Rectal smooth muscle tissue (tissue), 1 donor: ENCODE measurements around the gene CNIH3.

ENCODE experiments used
- H3K27ac ChIP-seq: one replicate; pipeline ENCODE4 v1.7.0; 2013; ENCODE audit warnings: low read depth, low read length, inconsistent platforms
- H3K27me3 ChIP-seq: one replicate; pipeline ENCODE4 v1.7.0; 2013; ENCODE audit warnings: low read length; ENCODE audit not compliant: control insufficient read depth, insufficient read depth
- H3K36me3 ChIP-seq: one replicate; pipeline ENCODE4 v1.7.0; 2013; ENCODE audit warnings: low read length; ENCODE audit not compliant: control insufficient read depth, insufficient read depth
- H3K4me1 ChIP-seq: one replicate; pipeline ENCODE4 v1.7.0; 2013; ENCODE audit warnings: low read length; ENCODE audit not compliant: control insufficient read depth, insufficient read depth
- H3K4me3 ChIP-seq: one replicate; pipeline ENCODE4 v1.7.0; 2013; ENCODE audit warnings: low read length
- H3K9ac ChIP-seq: one replicate; pipeline ENCODE4 v1.7.0; 2013; ENCODE audit warnings: low read length

The CNIH3 gene

GRCh38 chr1:224637515-224637914, 21.4 kb downstream of the CNIH3 start:
- H3K9ac ChIP-seq = no peak overlapping the region
- H3K36me3 ChIP-seq = no peaks in the 10 kb centered on the region
- H3K4me1 ChIP-seq = no peaks in the 10 kb centered on the region
- no peak overlapping the region for H3K27ac ChIP-seq
- H3K4me3 ChIP-seq = no peak overlapping the region
- no peaks in the 10 kb centered on the region for H3K27me3 ChIP-seq

- H3K27ac ChIP-seq = no peak overlapping the region
- no peaks in the 10 kb centered on the region for H3K36me3 ChIP-seq
These were observed 21.8 kb downstream of the CNIH3 start for GRCh38 chr1:224637936-224638335.

GRCh38 chr1:224639426-224639975, 23.4 kb downstream of the CNIH3 start:
- H3K27ac ChIP-seq = no peak overlapping the region
- no peaks in the 10 kb centered on the region for H3K4me1 ChIP-seq
- no peak overlapping the region for H3K9ac ChIP-seq
- H3K27me3 ChIP-seq = no peaks in the 10 kb centered on the region
- H3K4me3 ChIP-seq = no peak overlapping the region
- H3K36me3 ChIP-seq = no peaks in the 10 kb centered on the region

More at GRCh38 chr1:224637936-224638335, 21.8 kb downstream of the CNIH3 start:
- Histone ChIP-seq H3K4me1 (no peaks in the 10 kb centered on the region), H3K9ac (no peak overlapping the region), H3K27me3 (no peaks in the 10 kb centered on the region), H3K4me3 (no peak overlapping the region)

- Histone ChIP-seq H3K4me3 (no peak overlapping the region), H3K27me3 (no peaks in the 10 kb centered on the region), H3K36me3 (no peaks in the 10 kb centered on the region), H3K4me1 (no peaks in the 10 kb centered on the region), H3K9ac (no peak overlapping the region), H3K27ac (no peak overlapping the region)
These were observed 23.9 kb downstream of the CNIH3 start for GRCh38 chr1:224640018-224640417.

GRCh38 chr1:224640587-224640986, 24.5 kb downstream of the CNIH3 start:
- H3K4me3 ChIP-seq = no peak overlapping the region
- H3K4me1 ChIP-seq = no peaks in the 10 kb centered on the region
- H3K27ac ChIP-seq = no peak overlapping the region
- H3K27me3 ChIP-seq = no peaks in the 10 kb centered on the region
- no peaks in the 10 kb centered on the region for H3K36me3 ChIP-seq
- H3K9ac ChIP-seq = no peak overlapping the region

GRCh38 chr1:224641030-224641429, 24.9 kb downstream of the CNIH3 start:
- Histone ChIP-seq H3K9ac (no peak overlapping the region), H3K36me3 (no peaks in the 10 kb centered on the region), H3K4me1 (no peaks in the 10 kb centered on the region), H3K27ac (no peak overlapping the region), H3K4me3 (no peak overlapping the region), H3K27me3 (no peaks in the 10 kb centered on the region)

- Histone ChIP-seq H3K4me1 (no peaks in the 10 kb centered on the region), H3K27ac (no peak overlapping the region)
These were observed 27.5 kb downstream of the CNIH3 start for GRCh38 chr1:224643653-224644052.

GRCh38 chr1:224644553-224645154, 28.5 kb downstream of the CNIH3 start:
- no peak overlapping the region for H3K27ac ChIP-seq
- no peaks in the 10 kb centered on the region for H3K36me3 ChIP-seq
- H3K4me3 ChIP-seq = no peak overlapping the region
- no peaks in the 10 kb centered on the region for H3K27me3 ChIP-seq
- H3K9ac ChIP-seq = no peak overlapping the region
- no peaks in the 10 kb centered on the region for H3K4me1 ChIP-seq

More at GRCh38 chr1:224643653-224644052, 27.5 kb downstream of the CNIH3 start:
- Histone ChIP-seq H3K36me3 (no peaks in the 10 kb centered on the region), H3K9ac (no peak overlapping the region), H3K4me3 (no peak overlapping the region), H3K27me3 (no peaks in the 10 kb centered on the region)

- no peak overlapping the region for H3K4me3 ChIP-seq
- no peak overlapping the region for H3K9ac ChIP-seq
- H3K27ac ChIP-seq = no peak overlapping the region
- H3K27me3 ChIP-seq = no peaks in the 10 kb centered on the region
- no peaks in the 10 kb centered on the region for H3K36me3 ChIP-seq
- no peaks in the 10 kb centered on the region for H3K4me1 ChIP-seq
These were observed 31.3 kb downstream of the CNIH3 start for GRCh38 chr1:224647449-224647848.

GRCh38 chr1:224650290-224650689, 34.2 kb downstream of the CNIH3 start:
- Histone ChIP-seq H3K27me3 (no peaks in the 10 kb centered on the region), H3K9ac (no peak overlapping the region), H3K27ac (no peak overlapping the region), H3K4me1 (no peaks in the 10 kb centered on the region), H3K36me3 (no peaks in the 10 kb centered on the region), H3K4me3 (no peak overlapping the region)

- no peak overlapping the region for H3K4me3 ChIP-seq
- H3K27me3 ChIP-seq = no peaks in the 10 kb centered on the region
- no peak overlapping the region for H3K9ac ChIP-seq
- H3K27ac ChIP-seq = no peak overlapping the region
- H3K4me1 ChIP-seq = no peaks in the 10 kb centered on the region
- H3K36me3 ChIP-seq = no peaks in the 10 kb centered on the region
These were observed 35.1 kb downstream of the CNIH3 start for GRCh38 chr1:224651188-224651587.

GRCh38 chr1:224656392-224656791, 40.3 kb downstream of the CNIH3 start:
- Histone ChIP-seq H3K9ac (no peak overlapping the region), H3K4me3 (no peak overlapping the region), H3K4me1 (no peaks in the 10 kb centered on the region), H3K36me3 (no peaks in the 10 kb centered on the region), H3K27ac (no peak overlapping the region), H3K27me3 (no peaks in the 10 kb centered on the region)

GRCh38 chr1:224660074-224660473, 44.0 kb downstream of the CNIH3 start:
- H3K27me3 ChIP-seq = no peaks in the 10 kb centered on the region
- H3K4me3 ChIP-seq = no peak overlapping the region
- no peak overlapping the region for H3K9ac ChIP-seq
- no peak overlapping the region for H3K27ac ChIP-seq
- no peaks in the 10 kb centered on the region for H3K4me1 ChIP-seq
- no peaks in the 10 kb centered on the region for H3K36me3 ChIP-seq
